Upper lobe of right lung (tissue), 1 donor: ENCODE data around the gene ZBTB39. TPM values are rescaled to one million over a fixed set of nuclear protein-coding genes. Genes with fewer than 3 reads are reported as not detected.
"Not testable (repeated sequence)": the region's sequence is repeated elsewhere in the genome, so short reads cannot be mapped to it uniquely, and the experiment has no call there.

ENCODE experiments used
- ATAC-seq: fragments of 200-7000 bp; cut with Tn5 transposase; one replicate; pipeline ENCODE4 v1.9.1; 2020; ENCODE audit warnings: mild to moderate bottlenecking, moderate library complexity
- DNase-seq: peaks from one replicate; pipeline ENCODE4 v3.0.0-alpha.2; 2020
- H3K27ac ChIP-seq: fragments of 200-600 bp; one replicate; pipeline ENCODE4 v1.8.0; 2022
- H3K27me3 ChIP-seq: fragments of 200-600 bp; one replicate; pipeline ENCODE4 v1.8.0; 2022; ENCODE audit warnings: mild to moderate bottlenecking
- H3K36me3 ChIP-seq: fragments of 200-600 bp; one replicate; pipeline ENCODE4 v1.8.0; 2022
- H3K4me1 ChIP-seq: fragments of 200-600 bp; one replicate; pipeline ENCODE4 v1.8.0; 2022
- H3K4me3 ChIP-seq: fragments of 200-600 bp; one replicate; pipeline ENCODE4 v1.8.0; 2022; ENCODE audit warnings: mild to moderate bottlenecking
- H3K9me3 ChIP-seq: fragments of 200-600 bp; one replicate; pipeline ENCODE4 v1.8.0; 2022
- CTCF ChIP-seq: fragments of 200-600 bp; IDR thresholded peaks from one replicate; pipeline ENCODE4 v1.8.0; 2022; ENCODE audit warnings: antibody characterized with exemption
- intact Hi-C: fragments of 100-400 bp; cut with DNase I; formaldehyde crosslinking; loops from one replicate; pipeline ENCODE4 v1.11.0; 2022
- total RNA-seq: library from RNA; stranded (reverse); fragmentation: NEBNext Ultra II Directional; extraction: Animal tissue kit (Norgen Biotek cat#: 25700); gene quantifications from one replicate; pipeline ENCODE4 v1.2.1, GENCODE V29; 2021
- donor health status: DM: no; HTN: yes; CAD: no; lungs with severe emphysema.

The ZBTB39 gene
- total RNA-seq, 1 donor from 2014 or later, result 7.2 TPM

GRCh38 chr12:56987011-56987410 lies 19.3 kb downstream of the ZBTB39 start:
- no peak for ATAC-seq

GRCh38 chr12:56985714-56986113 lies 20.6 kb downstream of the ZBTB39 start:
- H3K27ac ChIP-seq, H3K27me3 ChIP-seq, H3K4me3 ChIP-seq, intact Hi-C loops, H3K36me3 ChIP-seq, DNase-seq, H3K9me3 ChIP-seq: not testable (repeated sequence)
- peak; percentile 74 for ATAC-seq
- peaks cover 13% of the 10 kb centered on the region for H3K4me1 ChIP-seq

More at GRCh38 chr12:56987011-56987410, 19.3 kb downstream of the ZBTB39 start:
- H3K27ac ChIP-seq, result no peak overlapping the region
- no peak overlapping the region for H3K4me3 ChIP-seq
- no peak for TF ChIP-seq CTCF
- H3K36me3 ChIP-seq, result no peaks in the 10 kb centered on the region
- intact Hi-C loops, result no loop called here
- DNase-seq, result no peak
- no peaks in the 10 kb centered on the region for H3K27me3 ChIP-seq
- H3K9me3 ChIP-seq, result no peaks in the 10 kb centered on the region
- H3K4me1 ChIP-seq, result peaks cover 26% of the 10 kb centered on the region

GRCh38 chr12:56983386-56983785 lies 23.0 kb downstream of the ZBTB39 start:
- no peaks in the 10 kb centered on the region for H3K9me3 ChIP-seq
- peaks cover 8% of the 10 kb centered on the region for H3K4me1 ChIP-seq
- no peaks in the 10 kb centered on the region for H3K27me3 ChIP-seq
- DNase-seq (no peak), ATAC-seq (no peak)
- no peaks in the 10 kb centered on the region for H3K36me3 ChIP-seq
- H3K4me3 ChIP-seq, result no peak overlapping the region
- H3K27ac ChIP-seq, result no peak overlapping the region
- no peak for TF ChIP-seq CTCF
- intact Hi-C loops, result no loop called here

- DNase-seq, H3K27me3 ChIP-seq, H3K27ac ChIP-seq, ATAC-seq, H3K36me3 ChIP-seq, intact Hi-C loops, H3K4me1 ChIP-seq, H3K4me3 ChIP-seq, H3K9me3 ChIP-seq: not testable (repeated sequence)
These were observed 23.6 kb downstream of the ZBTB39 start for GRCh38 chr12:56982578-56983236.

GRCh38 chr12:56980941-56981530 lies 25.3 kb downstream of the ZBTB39 start:
- Histone ChIP-seq H3K9me3 (no peaks in the 10 kb centered on the region), H3K4me3 (no peak overlapping the region), H3K4me1 (no peaks in the 10 kb centered on the region), H3K36me3 (no peaks in the 10 kb centered on the region), H3K27ac (no peak overlapping the region), H3K27me3 (no peaks in the 10 kb centered on the region)
- ATAC-seq, result no peak
- DNase-seq, result no peak
- intact Hi-C loops, result no loop called here
- TF ChIP-seq CTCF, result no peak

- no peaks in the 10 kb centered on the region for H3K9me3 ChIP-seq
- no peak overlapping the region for H3K4me3 ChIP-seq
- intact Hi-C loops, result no loop called here
- DNase-seq (no peak), ATAC-seq (no peak)
- TF ChIP-seq CTCF, result no peak
- H3K27ac ChIP-seq, result no peak overlapping the region
- H3K27me3 ChIP-seq, result no peaks in the 10 kb centered on the region
- no peaks in the 10 kb centered on the region for H3K36me3 ChIP-seq
- no peaks in the 10 kb centered on the region for H3K4me1 ChIP-seq
These were observed 26.1 kb downstream of the ZBTB39 start for GRCh38 chr12:56980268-56980667.
